A549 (cell line): ENCODE data around the gene TRIP10. TPM values are rescaled to one million over a fixed set of nuclear protein-coding genes. Genes with fewer than 3 reads are reported as not detected.
A peak's percentile ranks its signal among the peaks of the same experiment; 100 is the strongest.

Experiments used
- ATAC-seq, 2 experiments: fragments of 200-7000 bp in 1 of 2; fragments of >200 bp in 1 of 2; cut with Nextera tagmentation in 1 of 2; cut with Tn5 transposase in 1 of 2; 3 replicates each; pipeline versions ENCODE4 v1.8.0 to v1.9.1; 2018 to 2020; ENCODE audit warnings: mild to moderate bottlenecking in 1 of 2, moderate library complexity in 1 of 2
- CTCF ChIA-PET: fragments of 300-600 bp; sonication (Branson Sonifier 250); formaldehyde crosslinking; extraction: SDS; loops from one replicate; lab custom pipeline; 2021; ENCODE audit warnings: antibody characterized with exemption, inconsistent platforms; lab: Yijun Ruan, JAX
- POLR2A ChIA-PET: fragments of 350-600 bp; formaldehyde crosslinking; extraction: SDS; loops from one replicate; lab custom pipeline; 2021; ENCODE audit warnings: antibody characterized with exemption, inconsistent platforms; lab: Yijun Ruan, JAX
- DNase-seq, 2 experiments: peaks; one replicate each; pipeline versions ENCODE4 v3.0.0 to v3.0.0-alpha.2; 2011 to 2016; ENCODE audit warnings: low read depth in 1 of 2, low spot score in 1 of 2
- FAIRE-seq: peaks from 2 replicates; lab custom pipeline; 2011; peaks lifted over from hg19 to GRCh38; lab: Jason Lieb, UNC
- H3K27ac ChIP-seq, 2 experiments: fragments of >200 bp; sonication (Bioruptor Twin); formaldehyde crosslinking; 3 replicates each; pipeline ENCODE4 v1.5.1; 2016 to 2017
- H3K4me1 ChIP-seq: fragments of >200 bp; sonication (Bioruptor Twin); formaldehyde crosslinking; 3 replicates; pipeline ENCODE4 v1.6.1; 2016
- H3K4me2 ChIP-seq: fragments of >200 bp; sonication (Bioruptor Twin); formaldehyde crosslinking; 3 replicates; pipeline ENCODE4 v1.6.1; 2016
- H3K4me3 ChIP-seq: fragments of >200 bp; sonication (Bioruptor Twin); formaldehyde crosslinking; 3 replicates; pipeline ENCODE4 v1.5.1; 2016
- H3K9me3 ChIP-seq: fragments of >200 bp; sonication (Bioruptor Twin); formaldehyde crosslinking; 3 replicates; pipeline ENCODE4 v1.6.1; 2016
- BHLHE40 ChIP-seq: IDR thresholded peaks from 2 replicates; pipeline ENCODE4 v1.6.1; 2012; ENCODE audit warnings: low read depth, low read length, inconsistent platforms
- CBX8 ChIP-seq: fragments of 200-600 bp; sonication (generic); IDR thresholded peaks from 2 replicates; pipeline ENCODE4 v1.6.1; 2016
- EHF ChIP-seq: fragments of 250-450 bp; sonication (Bioruptor Pico); IDR thresholded peaks from 2 replicates; pipeline ENCODE4 v1.5.0; 2020; ENCODE audit warnings: mild to moderate bottlenecking
- EHMT2 ChIP-seq: fragments of 200-600 bp; sonication (generic); IDR thresholded peaks from 2 replicates; pipeline ENCODE4 v1.6.1; 2016; ENCODE audit warnings: antibody characterized with exemption, low read depth, mild to moderate bottlenecking, moderate library complexity
- FOSL2 ChIP-seq, 2 experiments: fragments of 450-650 bp in 1 of 2; fragments of >200 bp in 1 of 2; sonication (Bioruptor Twin) in 1 of 2; formaldehyde crosslinking; IDR thresholded peaks; 2 replicates each; pipeline versions ENCODE4 v1.5.0 to v1.6.1; 2016 to 2020; ENCODE audit warnings: mild to moderate bottlenecking in 1 of 2, moderate library complexity in 1 of 2
- GATA3 ChIP-seq: IDR thresholded peaks from 2 replicates; pipeline ENCODE4 v1.6.1; 2012; ENCODE audit warnings: borderline replicate concordance
- HDAC2 ChIP-seq: fragments of 200-600 bp; sonication (generic); IDR thresholded peaks from 2 replicates; pipeline ENCODE4 v1.6.1; 2016
- HOXB5 ChIP-seq: fragments of 250-450 bp; sonication (Bioruptor Pico); IDR thresholded peaks from 2 replicates; pipeline ENCODE4 v1.5.0; 2020; ENCODE audit warnings: mild to moderate bottlenecking, moderate library complexity
- MAFK ChIP-seq: fragments of 450-650 bp; IDR thresholded peaks from 2 replicates; pipeline ENCODE4 v1.6.1; 2014; ENCODE audit not compliant: partially characterized antibody
- PHF8 ChIP-seq: fragments of 200-600 bp; sonication (generic); IDR thresholded peaks from 2 replicates; pipeline ENCODE4 v1.6.1; 2016; ENCODE audit warnings: low read depth, mild to moderate bottlenecking, antibody characterized with exemption, moderate library complexity, borderline replicate concordance
- POLR2A ChIP-seq: IDR thresholded peaks from 2 replicates; pipeline ENCODE4 v1.6.1; 2012; ENCODE audit warnings: mild to moderate bottlenecking, low read length
- POLR2AphosphoS2 ChIP-seq: conservative IDR thresholded peaks from 2 replicates; pipeline ENCODE4 v1.6.1; 2012; ENCODE audit warnings: low read length, improper control_type of control experiment, inconsistent platforms
- RAD21 ChIP-seq, 2 experiments: fragments of >200 bp in 1 of 2; sonication (Bioruptor Twin) in 1 of 2; formaldehyde crosslinking in 1 of 2; IDR thresholded peaks in 1 of 2; conservative IDR thresholded peaks in 1 of 2; 2 replicates in 1 of 2; 3 replicates in 1 of 2; pipeline ENCODE4 v1.6.1; 2012 to 2018; ENCODE audit warnings: inconsistent platforms in 1 of 2
- SREBF2 ChIP-seq: fragments of 450-650 bp; IDR thresholded peaks from 2 replicates; pipeline ENCODE4 v1.6.1; 2014; ENCODE audit warnings: mild to moderate bottlenecking, moderate library complexity
- ZFP36 ChIP-seq: fragments of 450-650 bp; IDR thresholded peaks from 2 replicates; pipeline ENCODE4 v1.6.1; 2014; ENCODE audit warnings: borderline replicate concordance; ENCODE audit not compliant: partially characterized antibody
- WGBS: methylation state at CpG from one replicate; pipeline ENCODE4 v1.1.6; 2017; ENCODE audit errors: missing lambda C conversion rate; 5-methylcytosine and 5-hydroxymethylcytosine counted together
- polyA plus RNA-seq, 4 experiments: library from polyadenylated mRNA; depleted of rRNA in 3 of 4; stranded (reverse); fragments of >200 nt; fragmentation: RNase III in 1 of 4; extraction: RNeasy Plus Mini Kit Qiagen cat#74134 plus additional on column Dnase treatment in 1 of 4; gene quantifications; 2 replicates in 3 of 4; 3 replicates in 1 of 4; pipeline ENCODE4 v1.2.3, GENCODE V29; 2011 to 2017
- TF ChIP-seq, protein P1 (sequence below): fragments of 150-350 bp; IDR thresholded peaks from 2 replicates; pipeline ENCODE4 v1.6.1; 2014; ENCODE audit warnings: low read depth, mild to moderate bottlenecking, low read length
- TF ChIP-seq, protein P2 (sequence below): IDR thresholded peaks from 2 replicates; pipeline ENCODE4 v1.6.1; 2012
- TF ChIP-seq, protein P3 (sequence below): fragments of 200-600 bp; sonication (generic); IDR thresholded peaks from 2 replicates; pipeline ENCODE4 v1.6.1; 2016; ENCODE audit warnings: antibody characterized with exemption, mild to moderate bottlenecking, moderate library complexity
- TF ChIP-seq, protein P4 (sequence below): fragments of >200 bp; sonication (Bioruptor Twin); formaldehyde crosslinking; IDR thresholded peaks from 3 replicates; pipeline ENCODE4 v1.5.1; 2016
- TF ChIP-seq, protein P5 (sequence below): IDR thresholded peaks from 2 replicates; pipeline ENCODE4 v1.6.1; 2012
- TF ChIP-seq, protein P6 (sequence below): fragments of 250-450 bp; sonication (Bioruptor Pico); IDR thresholded peaks from 2 replicates; pipeline ENCODE4 v1.5.0; 2021; ENCODE audit warnings: mild to moderate bottlenecking, moderate library complexity, borderline replicate concordance

The TRIP10 gene
- polyA plus RNA-seq, 2 of the 4 experiments (the other 2 are of a cell fraction): 39.2 to 60.9 TPM

DNA sequence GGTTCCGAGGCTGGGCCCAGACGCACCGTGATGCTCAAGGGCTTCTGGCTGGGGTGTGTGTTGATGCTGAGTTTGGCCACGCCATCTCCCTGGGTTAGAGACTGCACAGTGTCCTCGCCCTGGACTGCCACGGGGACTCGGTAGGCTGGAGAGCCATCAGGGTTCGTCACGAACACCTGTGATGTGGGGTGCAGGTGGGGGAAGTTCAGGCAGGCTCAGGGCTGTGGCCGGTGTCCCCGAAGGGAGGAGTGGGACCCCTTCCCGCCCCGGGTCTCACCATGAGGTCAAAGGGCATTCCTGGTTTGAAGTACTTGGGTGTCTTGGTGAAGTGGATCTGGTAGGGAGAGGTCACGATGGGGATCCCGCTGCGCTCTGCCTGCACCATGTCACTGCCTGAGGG is 27.2 kb upstream of the TRIP10 start (continued):
- TF ChIP-seq, protein P1, sequence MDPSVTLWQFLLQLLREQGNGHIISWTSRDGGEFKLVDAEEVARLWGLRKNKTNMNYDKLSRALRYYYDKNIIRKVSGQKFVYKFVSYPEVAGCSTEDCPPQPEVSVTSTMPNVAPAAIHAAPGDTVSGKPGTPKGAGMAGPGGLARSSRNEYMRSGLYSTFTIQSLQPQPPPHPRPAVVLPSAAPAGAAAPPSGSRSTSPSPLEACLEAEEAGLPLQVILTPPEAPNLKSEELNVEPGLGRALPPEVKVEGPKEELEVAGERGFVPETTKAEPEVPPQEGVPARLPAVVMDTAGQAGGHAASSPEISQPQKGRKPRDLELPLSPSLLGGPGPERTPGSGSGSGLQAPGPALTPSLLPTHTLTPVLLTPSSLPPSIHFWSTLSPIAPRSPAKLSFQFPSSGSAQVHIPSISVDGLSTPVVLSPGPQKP: no peak
- no peak for TF ChIP-seq GATA3
- TF ChIP-seq HDAC2: no peak
- no peak for TF ChIP-seq POLR2AphosphoS2
- no peak for TF ChIP-seq HOXB5 (CRISPR knock-in tag)

DNA sequence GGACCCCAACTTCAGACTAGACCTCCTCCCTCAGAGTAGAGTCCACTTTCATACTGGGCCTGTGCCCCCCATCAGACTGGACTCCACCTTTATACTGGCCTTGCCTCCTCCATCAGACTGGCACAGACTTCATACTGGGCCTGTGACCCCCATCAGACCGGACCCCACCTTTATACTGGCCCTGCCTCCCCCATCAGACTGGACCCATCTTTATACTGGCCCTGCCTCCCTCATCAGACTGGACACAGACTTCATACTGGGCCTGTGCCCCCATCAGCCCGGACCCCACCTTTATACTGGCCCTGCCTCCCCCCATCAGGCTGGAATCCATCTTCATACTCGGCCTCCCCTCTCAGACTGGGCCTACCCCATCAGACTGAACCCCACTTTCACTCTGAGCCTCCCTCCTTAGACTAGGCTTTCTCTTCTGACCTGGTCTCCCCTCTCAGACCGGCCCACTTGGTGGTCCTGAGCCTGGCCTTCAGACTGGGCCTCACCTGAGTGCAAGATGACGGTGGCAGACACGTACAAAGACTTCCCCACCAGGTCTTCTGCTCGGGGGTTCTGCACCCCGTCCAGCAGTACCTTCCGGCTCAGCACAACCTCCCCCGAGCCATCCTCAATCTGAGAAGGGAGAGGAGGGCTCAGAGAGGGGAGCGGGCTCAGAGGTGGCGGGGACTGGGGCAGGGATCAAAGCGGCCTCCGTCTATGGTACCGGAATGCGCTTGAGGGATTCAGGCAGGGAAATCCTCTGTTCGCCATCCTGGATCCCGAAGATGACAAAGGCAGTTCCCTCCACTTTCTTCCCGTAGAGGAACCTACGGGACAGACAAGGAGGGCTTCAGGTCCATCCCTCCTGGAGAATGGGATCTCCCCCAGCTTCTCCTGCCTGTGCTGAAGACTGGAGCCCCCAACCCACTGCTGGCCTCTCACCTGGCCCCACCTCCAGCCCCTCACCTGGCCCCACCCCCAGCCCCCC is 26.5 kb upstream of the TRIP10 start:
- 74% methylated on average over 13 of the region's 20 CpGs for WGBS
- no peak for TF ChIP-seq BHLHE40
- TF ChIP-seq, protein P2, sequence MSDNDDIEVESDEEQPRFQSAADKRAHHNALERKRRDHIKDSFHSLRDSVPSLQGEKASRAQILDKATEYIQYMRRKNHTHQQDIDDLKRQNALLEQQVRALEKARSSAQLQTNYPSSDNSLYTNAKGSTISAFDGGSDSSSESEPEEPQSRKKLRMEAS: no peak
- TF ChIP-seq, protein P3, sequence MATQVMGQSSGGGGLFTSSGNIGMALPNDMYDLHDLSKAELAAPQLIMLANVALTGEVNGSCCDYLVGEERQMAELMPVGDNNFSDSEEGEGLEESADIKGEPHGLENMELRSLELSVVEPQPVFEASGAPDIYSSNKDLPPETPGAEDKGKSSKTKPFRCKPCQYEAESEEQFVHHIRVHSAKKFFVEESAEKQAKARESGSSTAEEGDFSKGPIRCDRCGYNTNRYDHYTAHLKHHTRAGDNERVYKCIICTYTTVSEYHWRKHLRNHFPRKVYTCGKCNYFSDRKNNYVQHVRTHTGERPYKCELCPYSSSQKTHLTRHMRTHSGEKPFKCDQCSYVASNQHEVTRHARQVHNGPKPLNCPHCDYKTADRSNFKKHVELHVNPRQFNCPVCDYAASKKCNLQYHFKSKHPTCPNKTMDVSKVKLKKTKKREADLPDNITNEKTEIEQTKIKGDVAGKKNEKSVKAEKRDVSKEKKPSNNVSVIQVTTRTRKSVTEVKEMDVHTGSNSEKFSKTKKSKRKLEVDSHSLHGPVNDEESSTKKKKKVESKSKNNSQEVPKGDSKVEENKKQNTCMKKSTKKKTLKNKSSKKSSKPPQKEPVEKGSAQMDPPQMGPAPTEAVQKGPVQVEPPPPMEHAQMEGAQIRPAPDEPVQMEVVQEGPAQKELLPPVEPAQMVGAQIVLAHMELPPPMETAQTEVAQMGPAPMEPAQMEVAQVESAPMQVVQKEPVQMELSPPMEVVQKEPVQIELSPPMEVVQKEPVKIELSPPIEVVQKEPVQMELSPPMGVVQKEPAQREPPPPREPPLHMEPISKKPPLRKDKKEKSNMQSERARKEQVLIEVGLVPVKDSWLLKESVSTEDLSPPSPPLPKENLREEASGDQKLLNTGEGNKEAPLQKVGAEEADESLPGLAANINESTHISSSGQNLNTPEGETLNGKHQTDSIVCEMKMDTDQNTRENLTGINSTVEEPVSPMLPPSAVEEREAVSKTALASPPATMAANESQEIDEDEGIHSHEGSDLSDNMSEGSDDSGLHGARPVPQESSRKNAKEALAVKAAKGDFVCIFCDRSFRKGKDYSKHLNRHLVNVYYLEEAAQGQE: no peak
- TF ChIP-seq ZFP36: peak; percentile 2
- no peak for TF ChIP-seq CBX8
- TF ChIP-seq, all 56 proteins: peak for 1
- FAIRE-seq: no peak
- no peaks in the 10 kb centered on the region for H3K9me3 ChIP-seq
- no peak overlapping the region for H3K27ac ChIP-seq
- no peak overlapping the region for H3K4me2 ChIP-seq
- no peak overlapping the region for H3K4me3 ChIP-seq
- no peak for DNase-seq
- ChIA-PET POLR2A (no interaction called here), CTCF (interaction anchor here (1.7 kb wide), 1 partner anchor 9 kb away, joined by 5 read pairs; no protein-coding TSS in a partner anchor)
- no peaks in the 10 kb centered on the region for H3K4me1 ChIP-seq
- no peak for ATAC-seq

DNA sequence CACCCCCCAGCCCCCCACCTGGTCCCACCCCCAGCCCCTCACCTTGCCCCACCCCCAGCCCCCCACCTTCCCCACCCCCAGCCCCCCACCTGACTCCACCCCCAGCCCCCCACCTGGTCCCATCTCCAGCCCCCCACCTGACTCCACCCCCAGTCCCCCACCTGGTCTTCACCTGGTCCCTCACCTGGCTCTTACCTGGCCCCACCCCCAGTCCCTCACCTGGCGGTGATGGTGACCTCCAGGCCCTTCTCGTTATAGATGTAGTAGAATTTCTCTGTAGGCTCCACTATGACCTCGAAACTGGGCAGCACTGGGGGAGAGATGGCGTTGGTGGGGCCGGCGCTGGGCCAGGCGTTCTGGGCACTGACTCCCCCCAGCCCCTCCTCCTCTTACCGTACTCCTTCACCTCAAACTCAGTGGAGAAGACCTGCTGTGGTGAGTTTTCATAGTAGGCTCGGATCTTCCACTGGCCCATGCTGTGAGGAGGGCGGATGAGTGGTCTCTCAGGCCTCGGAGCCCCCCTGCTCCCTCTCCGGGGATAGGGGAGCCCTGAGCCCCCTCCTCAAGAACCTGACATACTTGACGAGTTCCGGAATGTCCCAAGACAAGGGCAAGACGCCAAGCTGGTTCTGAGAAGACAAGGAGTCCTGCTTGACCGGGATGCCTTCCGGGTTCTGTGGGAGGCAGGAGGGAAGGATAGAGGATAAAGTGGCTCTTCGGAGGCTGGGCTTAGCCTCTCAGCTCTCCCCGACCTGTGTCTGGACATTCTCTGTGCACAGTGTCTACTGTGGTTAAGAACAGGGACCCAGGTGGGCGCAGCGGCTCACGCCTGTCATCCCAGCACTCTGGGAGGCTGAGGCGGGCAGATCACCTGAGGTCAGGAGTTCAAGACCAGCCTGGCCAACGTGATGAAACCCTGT is 25.4 kb upstream of the TRIP10 start:
- no peak overlapping the region for H3K27ac ChIP-seq
- ChIA-PET CTCF (interaction anchor here (1.7 to 2.2 kb wide), 3 partner anchors 10 to 33 kb away, joined by 5 to 6 read pairs (median 6); no protein-coding TSS in a partner anchor), POLR2A (no interaction called here)
- no peaks in the 10 kb centered on the region for H3K9me3 ChIP-seq
- ATAC-seq (no peak), FAIRE-seq (no peak), DNase-seq (no peak)
- H3K4me1 ChIP-seq: no peaks in the 10 kb centered on the region
- H3K4me3 ChIP-seq: no peak overlapping the region
- no peak overlapping the region for H3K4me2 ChIP-seq
- WGBS: 69% methylated on average over 18 of the region's 24 CpGs
- no peak for TF ChIP-seq SREBF2
- no peak for TF ChIP-seq HDAC2
- TF ChIP-seq, protein P4, sequence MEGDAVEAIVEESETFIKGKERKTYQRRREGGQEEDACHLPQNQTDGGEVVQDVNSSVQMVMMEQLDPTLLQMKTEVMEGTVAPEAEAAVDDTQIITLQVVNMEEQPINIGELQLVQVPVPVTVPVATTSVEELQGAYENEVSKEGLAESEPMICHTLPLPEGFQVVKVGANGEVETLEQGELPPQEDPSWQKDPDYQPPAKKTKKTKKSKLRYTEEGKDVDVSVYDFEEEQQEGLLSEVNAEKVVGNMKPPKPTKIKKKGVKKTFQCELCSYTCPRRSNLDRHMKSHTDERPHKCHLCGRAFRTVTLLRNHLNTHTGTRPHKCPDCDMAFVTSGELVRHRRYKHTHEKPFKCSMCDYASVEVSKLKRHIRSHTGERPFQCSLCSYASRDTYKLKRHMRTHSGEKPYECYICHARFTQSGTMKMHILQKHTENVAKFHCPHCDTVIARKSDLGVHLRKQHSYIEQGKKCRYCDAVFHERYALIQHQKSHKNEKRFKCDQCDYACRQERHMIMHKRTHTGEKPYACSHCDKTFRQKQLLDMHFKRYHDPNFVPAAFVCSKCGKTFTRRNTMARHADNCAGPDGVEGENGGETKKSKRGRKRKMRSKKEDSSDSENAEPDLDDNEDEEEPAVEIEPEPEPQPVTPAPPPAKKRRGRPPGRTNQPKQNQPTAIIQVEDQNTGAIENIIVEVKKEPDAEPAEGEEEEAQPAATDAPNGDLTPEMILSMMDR: no peak
- TF ChIP-seq POLR2A: no peak
- TF ChIP-seq FOSL2 (IDR thresholded peaks at IDR 0.05): no peak
- TF ChIP-seq FOSL2 (CRISPR knock-in tag; IDR thresholded peaks at IDR 0.05): no peak
- no peak for TF ChIP-seq EHMT2
- TF ChIP-seq RAD21 (conservative IDR thresholded peaks at IDR 0.05 in 1 of 2, IDR thresholded peaks at IDR 0.05 in 1 of 2): no peak
- TF ChIP-seq, protein P5, sequence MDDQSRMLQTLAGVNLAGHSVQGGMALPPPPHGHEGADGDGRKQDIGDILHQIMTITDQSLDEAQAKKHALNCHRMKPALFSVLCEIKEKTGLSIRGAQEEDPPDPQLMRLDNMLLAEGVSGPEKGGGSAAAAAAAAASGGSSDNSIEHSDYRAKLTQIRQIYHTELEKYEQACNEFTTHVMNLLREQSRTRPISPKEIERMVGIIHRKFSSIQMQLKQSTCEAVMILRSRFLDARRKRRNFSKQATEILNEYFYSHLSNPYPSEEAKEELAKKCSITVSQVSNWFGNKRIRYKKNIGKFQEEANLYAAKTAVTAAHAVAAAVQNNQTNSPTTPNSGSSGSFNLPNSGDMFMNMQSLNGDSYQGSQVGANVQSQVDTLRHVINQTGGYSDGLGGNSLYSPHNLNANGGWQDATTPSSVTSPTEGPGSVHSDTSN: no peak
- TF ChIP-seq, protein P6, sequence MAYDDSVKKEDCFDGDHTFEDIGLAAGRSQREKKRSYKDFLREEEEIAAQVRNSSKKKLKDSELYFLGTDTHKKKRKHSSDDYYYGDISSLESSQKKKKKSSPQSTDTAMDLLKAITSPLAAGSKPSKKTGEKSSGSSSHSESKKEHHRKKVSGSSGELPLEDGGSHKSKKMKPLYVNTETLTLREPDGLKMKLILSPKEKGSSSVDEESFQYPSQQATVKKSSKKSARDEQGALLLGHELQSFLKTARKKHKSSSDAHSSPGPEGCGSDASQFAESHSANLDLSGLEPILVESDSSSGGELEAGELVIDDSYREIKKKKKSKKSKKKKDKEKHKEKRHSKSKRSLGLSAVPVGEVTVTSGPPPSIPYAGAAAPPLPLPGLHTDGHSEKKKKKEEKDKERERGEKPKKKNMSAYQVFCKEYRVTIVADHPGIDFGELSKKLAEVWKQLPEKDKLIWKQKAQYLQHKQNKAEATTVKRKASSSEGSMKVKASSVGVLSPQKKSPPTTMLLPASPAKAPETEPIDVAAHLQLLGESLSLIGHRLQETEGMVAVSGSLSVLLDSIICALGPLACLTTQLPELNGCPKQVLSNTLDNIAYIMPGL: no peak
- TF ChIP-seq MAFK: no peak
- no peak for TF ChIP-seq PHF8
- TF ChIP-seq EHF: no peak
- no peak for TF ChIP-seq BHLHE40
